GM12892 (cell line): ENCODE results near the gene ZNF277.

Source experiments
- DNase-seq: peaks from one replicate; pipeline ENCODE4 v3.0.0; 2011; ENCODE audit not compliant: insufficient read length
- FAIRE-seq: peaks from 2 replicates; lab custom pipeline; 2011; peaks lifted over from hg19 to GRCh38; lab: Jason Lieb, UNC
- POLR2A ChIP-seq: IDR thresholded peaks from 2 replicates; pipeline ENCODE4 v1.6.1; 2011; ENCODE audit warnings: low read depth, low read length, control low read depth
- POLR2AphosphoS5 ChIP-seq: IDR thresholded peaks from 2 replicates; pipeline ENCODE4 v1.6.1; 2011; ENCODE audit warnings: low read depth, low read length, control low read depth
- TAF1 ChIP-seq: IDR thresholded peaks from 2 replicates; pipeline ENCODE4 v1.6.1; 2011; ENCODE audit warnings: low read depth, mild to moderate bottlenecking, control low read depth, low read length, borderline replicate concordance

ZNF277 gene

DNA sequence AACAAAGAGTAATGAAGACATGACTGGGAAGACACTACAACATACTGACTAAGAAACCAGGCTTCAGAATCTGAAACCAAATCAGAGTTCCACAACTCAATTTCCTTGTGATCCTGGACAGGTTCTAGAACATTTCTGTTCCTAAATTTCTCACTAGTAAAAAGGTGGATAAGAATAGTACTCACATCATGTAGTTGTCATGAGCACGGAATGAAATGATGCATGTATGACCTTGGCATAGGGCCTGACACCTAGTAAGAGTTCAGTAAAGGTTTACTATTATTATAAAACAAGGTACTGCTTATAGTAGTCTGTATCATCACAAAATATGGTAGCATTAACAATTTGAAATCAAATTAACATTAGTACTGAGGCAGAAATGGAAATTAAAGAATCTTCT, 20.2 kb upstream of the ZNF277 start:
- no peak for TF ChIP-seq TAF1
- TF ChIP-seq POLR2AphosphoS5 = no peak
- no peak for TF ChIP-seq POLR2A
- no peak for FAIRE-seq
- no peak for DNase-seq

DNA sequence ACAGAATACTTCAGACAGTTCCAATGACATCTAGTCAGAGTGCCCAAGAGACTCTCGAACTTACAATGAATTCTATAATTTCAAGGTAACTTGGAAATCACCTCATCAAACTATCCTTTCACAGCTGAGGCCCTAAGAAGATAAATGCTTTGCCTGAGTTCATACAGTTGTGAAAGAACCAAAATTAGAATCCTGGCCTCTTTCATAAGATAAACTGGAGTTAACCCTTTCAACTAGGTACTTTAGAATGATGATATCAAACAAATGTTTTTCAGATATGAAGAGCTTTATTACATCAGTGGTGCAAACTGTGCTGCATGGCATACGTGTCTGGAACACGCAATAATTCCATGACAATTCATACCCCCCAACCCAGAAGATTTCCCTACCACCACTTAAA, 18.2 kb upstream of the ZNF277 start:
- TF ChIP-seq TAF1 = no peak
- no peak for TF ChIP-seq POLR2AphosphoS5
- TF ChIP-seq POLR2A = no peak
- peak; percentile 9 for FAIRE-seq
- no peak for DNase-seq

DNA sequence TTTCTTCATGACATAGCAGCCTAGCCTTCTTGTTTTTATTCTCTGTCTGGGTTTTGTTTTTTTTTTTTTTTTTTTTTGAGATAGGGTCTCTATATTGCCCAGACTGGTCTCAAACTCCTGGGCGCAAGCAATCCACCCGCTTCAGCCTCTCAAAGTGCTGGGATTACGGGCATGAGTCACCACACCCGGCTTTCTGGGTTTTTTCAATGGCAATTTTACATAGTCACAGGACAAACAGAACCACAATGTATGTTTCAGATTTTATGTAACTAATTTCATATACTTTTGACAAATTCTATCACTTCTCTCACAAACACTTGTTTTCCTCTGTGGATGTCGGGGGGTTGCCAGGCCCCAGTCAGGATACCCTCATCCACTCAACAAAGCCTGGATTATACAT, 16.8 kb upstream of the ZNF277 start:
- no peak for FAIRE-seq
- DNase-seq = no peak
- TF ChIP-seq POLR2A = no peak
- no peak for TF ChIP-seq POLR2AphosphoS5
- TF ChIP-seq TAF1 = no peak

DNA sequence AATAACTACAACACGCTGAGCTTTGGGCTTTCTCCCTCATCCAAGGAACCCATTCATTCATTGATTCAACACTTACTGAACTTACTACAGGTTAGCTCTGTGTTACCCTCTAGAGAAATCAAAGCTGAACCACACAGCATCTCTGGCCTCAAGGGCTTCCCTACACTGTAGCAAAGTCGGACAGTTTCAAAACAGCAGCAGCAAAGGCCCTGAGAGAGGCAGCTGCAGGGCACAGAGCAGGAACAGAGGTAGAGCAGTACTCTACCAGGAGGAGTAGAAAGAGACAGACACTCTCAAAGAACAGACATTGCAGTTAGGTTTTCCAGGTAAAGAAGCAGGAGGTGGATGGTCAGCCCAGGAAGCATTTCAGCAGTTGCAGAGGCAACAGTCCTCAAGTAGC, 16.4 kb upstream of the ZNF277 start:
- FAIRE-seq = no peak
- DNase-seq = no peak
- TF ChIP-seq POLR2AphosphoS5 = no peak
- no peak for TF ChIP-seq TAF1
- TF ChIP-seq POLR2A = no peak

DNA sequence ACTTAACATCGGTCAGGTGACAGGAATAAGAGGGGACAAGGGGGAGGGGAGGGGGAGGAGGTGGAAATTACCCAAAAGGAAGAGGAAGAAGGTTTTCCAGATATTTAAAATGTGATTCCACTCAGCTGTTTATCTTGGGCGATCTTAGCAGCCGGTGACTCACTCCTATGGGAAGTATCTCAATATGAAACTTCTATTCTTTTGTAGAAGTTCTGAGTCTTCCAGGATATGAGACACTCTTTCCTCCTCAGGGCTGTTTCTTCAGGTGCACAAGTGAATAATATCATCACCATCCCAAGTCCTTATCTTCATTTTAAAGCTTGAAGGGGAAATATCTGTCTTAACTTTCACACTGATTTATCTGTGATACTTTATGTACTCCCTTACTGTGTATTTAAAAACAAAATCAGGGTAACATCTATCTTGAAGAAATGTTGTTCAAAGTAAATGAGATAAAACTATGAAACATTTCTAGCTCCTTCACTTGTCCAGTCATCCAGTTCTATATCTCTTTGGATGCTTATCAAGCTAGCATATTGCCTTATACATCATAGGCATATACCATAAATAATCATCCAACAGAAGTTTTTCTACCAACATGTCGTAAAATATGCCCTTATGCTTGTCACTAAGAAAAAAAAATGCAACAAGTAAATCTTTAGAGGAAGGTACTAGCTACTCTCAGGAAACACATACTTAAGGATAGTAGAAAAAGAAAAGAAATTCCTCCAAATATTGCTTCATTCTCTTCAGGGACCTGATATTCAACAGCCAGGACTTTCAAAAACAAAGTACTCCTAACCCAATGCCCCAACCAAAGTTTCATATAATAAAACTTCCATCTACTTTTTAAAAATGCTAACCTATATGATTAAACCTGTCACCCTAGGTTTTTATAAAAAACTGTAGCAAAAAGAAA, 14.0 kb upstream of the ZNF277 start:
- FAIRE-seq = no peak
- no peak for DNase-seq
- no peak for TF ChIP-seq POLR2AphosphoS5

DNA sequence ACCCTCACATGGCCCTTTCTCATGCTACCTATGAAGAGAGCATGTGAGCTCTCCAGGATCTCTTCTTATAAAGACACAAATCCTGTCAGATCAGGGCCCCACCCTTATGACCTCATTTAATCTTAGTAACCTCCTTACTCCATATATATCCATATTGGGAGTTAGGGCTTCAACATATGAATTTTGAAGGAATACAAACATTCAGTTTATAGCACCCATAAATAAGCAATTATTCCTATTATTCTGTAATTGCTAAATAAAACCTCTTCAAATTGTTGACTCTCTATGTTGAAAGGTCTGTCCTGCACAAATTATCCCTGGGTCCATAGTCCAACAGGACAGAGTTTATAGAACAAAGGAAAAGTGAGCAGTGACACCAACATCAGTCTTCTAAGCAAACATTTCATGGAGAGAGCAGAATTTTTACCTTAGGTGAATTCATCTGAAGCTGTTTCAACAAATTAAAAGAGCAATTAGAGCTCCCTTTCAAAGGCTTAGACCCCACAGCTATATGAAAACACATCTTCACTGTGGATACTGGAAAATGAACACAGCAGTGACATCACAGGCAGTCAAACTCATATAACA, 12.5 kb upstream of the ZNF277 start:
- DNase-seq = no peak
- TF ChIP-seq TAF1 (no peak), POLR2A (no peak)
- no peak for FAIRE-seq

GRCh38 chr7:112195717-112196116, 10.8 kb upstream of the ZNF277 start:
- no peak for TF ChIP-seq POLR2AphosphoS5
- no peak for TF ChIP-seq TAF1
- TF ChIP-seq POLR2A = no peak
- FAIRE-seq = no peak
- no peak for DNase-seq

- FAIRE-seq = no peak
- no peak for TF ChIP-seq TAF1
- no peak for TF ChIP-seq POLR2AphosphoS5
- TF ChIP-seq POLR2A = no peak
- no peak for DNase-seq
Observed at GRCh38 chr7:112197322-112197721, 9.2 kb upstream of the ZNF277 start.

GRCh38 chr7:112199035-112199655, 7.3 kb upstream of the ZNF277 start:
- DNase-seq (no peak), FAIRE-seq (no peak)
- TF ChIP-seq TAF1 = no peak
- no peak for TF ChIP-seq POLR2AphosphoS5
- TF ChIP-seq POLR2A = no peak

- no peak for DNase-seq
- FAIRE-seq = no peak
- TF ChIP-seq POLR2A (no peak), TAF1 (no peak), POLR2AphosphoS5 (no peak)
Observed at GRCh38 chr7:112199672-112200071, 6.8 kb upstream of the ZNF277 start.

DNA sequence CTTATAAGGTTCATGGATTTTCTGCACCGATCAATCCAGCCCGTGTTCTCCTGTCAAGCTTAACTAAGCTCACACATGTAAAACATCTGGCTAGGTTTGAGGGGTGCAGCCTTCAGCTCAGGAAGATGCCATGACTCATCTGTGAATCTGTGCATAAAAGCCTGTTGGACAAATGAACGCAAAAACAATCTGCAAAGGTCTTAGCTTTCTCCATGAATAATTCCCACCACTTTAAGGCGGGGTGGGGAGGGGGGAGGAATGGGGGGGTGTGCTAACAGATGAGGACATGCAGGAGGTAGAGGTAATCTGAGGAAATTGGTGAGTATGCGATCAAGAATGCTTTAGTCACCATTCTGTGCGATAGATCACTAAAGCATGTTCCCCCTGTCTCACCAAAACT, 5.1 kb upstream of the ZNF277 start:
- no peak for FAIRE-seq
- TF ChIP-seq POLR2A (no peak), POLR2AphosphoS5 (no peak), TAF1 (no peak)
- DNase-seq = no peak

DNA sequence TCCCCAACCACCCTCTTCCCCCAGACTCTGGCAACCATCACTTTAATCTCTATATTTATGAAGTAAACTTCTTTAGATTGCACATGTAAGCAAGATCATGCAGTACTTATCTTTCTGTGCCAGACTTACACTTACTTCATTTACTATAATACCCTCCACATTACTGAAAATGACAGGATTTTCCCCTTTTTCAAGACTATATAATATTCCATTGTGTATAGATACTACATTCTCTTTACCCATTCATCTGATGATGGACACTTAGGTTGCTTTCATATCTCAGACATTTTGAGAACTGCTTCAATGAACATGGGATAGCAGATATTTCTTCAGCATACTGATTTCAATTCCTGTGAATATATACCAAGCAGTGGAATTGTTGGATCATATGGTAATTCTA, 4.7 kb upstream of the ZNF277 start:
- no peak for TF ChIP-seq TAF1
- no peak for TF ChIP-seq POLR2A
- TF ChIP-seq POLR2AphosphoS5 = no peak
- DNase-seq (no peak), FAIRE-seq (no peak)
